Motor neuron (in vitro differentiated cells): Measurements from ENCODE around the gene SPECC1. TPM values are rescaled to one million over a fixed set of nuclear protein-coding genes. Genes with fewer than 3 reads are reported as not detected.

Source experiments
- ATAC-seq, 8 experiments: fragments of 200-7000 bp; cut with Tn5 transposase; replicated peaks in 6 of 8; 2 replicates each; pipeline ENCODE4 v1.8.0; 2021; ENCODE audit warnings: mild to moderate bottlenecking in 8 of 8, moderate library complexity in 8 of 8
- H3K27ac ChIP-seq, 2 donors: fragments of 250-450 bp; sonication (Bioruptor Pico); 2 replicates each; pipeline ENCODE4 v1.9.0; 2021; ENCODE audit warnings: antibody characterized with exemption in 2 of 2, mild to moderate bottlenecking in 2 of 2, moderate library complexity in 1 of 2
- H3K4me1 ChIP-seq, 2 donors: fragments of 250-450 bp; sonication (Bioruptor Pico); replicated peaks in 1 of 2; 2 replicates each; pipeline ENCODE4 v1.6.1; 2021; ENCODE audit warnings: antibody characterized with exemption in 2 of 2, mild to moderate bottlenecking in 2 of 2, moderate library complexity in 1 of 2
- H3K4me3 ChIP-seq, 5 donors: fragments of 250-450 bp; sonication (Bioruptor Pico); 2 replicates each; pipeline ENCODE4 v1.9.0; 2021; ENCODE audit warnings: antibody characterized with exemption in 5 of 5, mild to moderate bottlenecking in 5 of 5, moderate library complexity in 4 of 5
- WGBS, 10 experiments: fragments of 450-650 bp; shearing (Covaris generic); methylation state at CpG; one replicate each; pipeline ENCODE4 v1.0.0; 2022; 5-methylcytosine and 5-hydroxymethylcytosine counted together
- in situ Hi-C, 9 experiments: fragments of 400-800 bp; cut with MboI; loops; one replicate each; pipeline ENCODE4 v1.15.0; 2021; ENCODE audit warnings: low sequenced_read_pairs in 9 of 9, low pct_unique_long_range_greater_than_20kb in 2 of 9; ENCODE audit not compliant: unreplicated experiment in 9 of 9
- total RNA-seq, 8 experiments: library from RNA; unstranded; fragments of 300-600 nt; gene quantifications; 2 replicates each; pipeline versions ENCODE4 v1.2.3 to v1.2.4, GENCODE V29; 2022

Gene SPECC1
- total RNA-seq, 8 experiments from 2014 or later, result 25.8 to 269 (median 79.5) TPM

- ATAC-seq, result peak; percentile 54 to 83 (median 68)
- in situ Hi-C loops, result loop anchor here in 5 of 9 experiments (10.0 to 25.0 kb wide), 3 partner anchors 96 to 129 kb away; partner anchors contain the start of gene AKAP10 (in 3 of the 5)
- WGBS, 10 experiments, result 0 to 49% (median 22%) methylated on average over 2 to 8 of the region's 8 CpGs
- Histone ChIP-seq H3K4me3 (no peak overlapping the region), H3K4me1 (no peaks in the 10 kb centered on the region), H3K27ac (no peak overlapping the region)
These were observed 107.6 kb downstream of the SPECC1 start for GRCh38 chr17:20116683-20117309.

GRCh38 chr17:20118280-20118679, 109.1 kb downstream of the SPECC1 start:
- in situ Hi-C loops, result loop anchor here in 5 of 9 experiments (10.0 to 25.0 kb wide), 3 partner anchors 94 to 131 kb away; partner anchors contain the start of gene AKAP10 (in 3 of the 5)
- 89 to 100% (median 100%) methylated on average over 1 of the region's 1 CpG; no CpG with 5 or more reads in 4 of the 10 experiments for WGBS, 10 experiments
- Histone ChIP-seq H3K4me1 (no peaks in the 10 kb centered on the region), H3K4me3 (no peak overlapping the region), H3K27ac (no peak overlapping the region)
- ATAC-seq, result no peak

GRCh38 chr17:20120836-20121235, 111.7 kb downstream of the SPECC1 start:
- no peak overlapping the region for H3K27ac ChIP-seq

GRCh38 chr17:20121359-20122253, 112.4 kb downstream of the SPECC1 start:
- Histone ChIP-seq H3K27ac (no peak overlapping the region), H3K4me3 (no peak overlapping the region), H3K4me1 (no peaks in the 10 kb centered on the region)
- in situ Hi-C loops, result loop anchor here in 4 of 9 experiments (25.0 kb wide), 2 partner anchors 91 to 134 kb away; partner anchors contain the start of gene AKAP10 (in 3 of the 4)
- peak; percentile 55 to 84 (median 66) for ATAC-seq
- 23 to 100% (median 55%) methylated on average over 1 to 11 of the region's 11 CpGs; no CpG with 5 or more reads in 2 of the 10 experiments for WGBS, 10 experiments

More at GRCh38 chr17:20120836-20121235, 111.7 kb downstream of the SPECC1 start:
- Histone ChIP-seq H3K4me1 (no peaks in the 10 kb centered on the region), H3K4me3 (no peak overlapping the region)
- in situ Hi-C loops, result loop anchor here in 4 of 9 experiments (25.0 kb wide), 2 partner anchors 91 to 134 kb away; partner anchors contain the start of gene AKAP10 (in 3 of the 4)
- peak in 1 of 8 experiments; percentile 55 for ATAC-seq
- 14 to 100% (median 54%) methylated on average over 1 to 3 of the region's 3 CpGs; no CpG with 5 or more reads in 2 of the 10 experiments for WGBS, 10 experiments

DNA sequence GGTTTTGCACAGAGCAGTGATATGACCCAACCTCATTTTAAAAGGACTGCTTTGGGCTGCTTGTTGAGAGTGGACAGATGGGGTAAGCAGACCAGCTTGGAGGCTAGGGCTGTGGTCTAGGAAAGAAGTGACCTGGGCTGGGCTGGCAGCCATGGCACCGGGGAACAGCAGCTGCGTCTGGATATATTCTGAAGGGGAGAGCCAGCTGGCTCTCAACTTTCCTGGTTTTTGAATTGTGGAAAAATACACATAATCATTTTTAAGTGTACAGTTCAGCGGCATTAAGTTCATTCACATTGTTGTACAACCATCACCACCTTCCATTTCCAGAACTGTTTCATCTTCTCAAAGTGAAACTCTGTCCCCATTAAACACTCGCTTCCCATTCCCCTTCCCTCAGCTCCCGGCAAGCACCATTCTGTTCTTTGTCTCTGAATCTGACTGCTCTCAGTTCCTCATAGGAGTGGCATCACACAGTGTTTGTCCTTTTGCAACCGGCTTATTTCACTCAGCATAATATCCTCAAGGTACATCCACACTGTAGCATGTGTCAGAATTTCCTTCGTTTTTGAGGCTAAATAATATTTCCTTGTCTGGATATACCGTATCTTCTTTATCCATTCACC, 113.2 kb downstream of the SPECC1 start:
- WGBS, 10 experiments, result 61 to 91% (median 85%) methylated on average over 2 to 8 of the region's 8 CpGs; no CpG with 5 or more reads in 2 of the 10 experiments
- peak in 1 of 8 experiments; percentile 7 for ATAC-seq
- in situ Hi-C loops, result loop anchor here in 4 of 9 experiments (25.0 kb wide), 2 partner anchors 90 to 135 kb away; partner anchors contain the start of gene AKAP10 (in 3 of the 4)
- Histone ChIP-seq H3K27ac (no peak overlapping the region), H3K4me1 (peaks cover 0 to 4% of the 10 kb centered on the region in 2 donors), H3K4me3 (no peak overlapping the region)

GRCh38 chr17:20123209-20123608, 114.0 kb downstream of the SPECC1 start:
- Histone ChIP-seq H3K4me1 (peaks cover 0 to 11% of the 10 kb centered on the region in 2 donors), H3K4me3 (no peak overlapping the region), H3K27ac (no peak overlapping the region)
- 22 to 81% (median 70%) methylated on average over 1 to 3 of the region's 4 CpGs; no CpG with 5 or more reads in 1 of the 10 experiments for WGBS, 10 experiments
- in situ Hi-C loops, result loop anchor here in 4 of 9 experiments (25.0 kb wide), 2 partner anchors 89 to 136 kb away; partner anchors contain the start of gene AKAP10 (in 3 of the 4)
- no peak for ATAC-seq

- WGBS, 10 experiments, result 52 to 100% (median 88%) methylated on average over 1 to 4 of the region's 6 CpGs; no CpG with 5 or more reads in 3 of the 10 experiments
- Histone ChIP-seq H3K27ac (no peak overlapping the region), H3K4me1 (peaks cover 0 to 11% of the 10 kb centered on the region in 2 donors), H3K4me3 (no peak overlapping the region)
- in situ Hi-C loops, result loop anchor here in 1 of 9 experiments (25.0 kb wide), 1 partner anchor 112 kb away; no protein-coding TSS in a partner anchor
- ATAC-seq, result no peak
These were observed 116.6 kb downstream of the SPECC1 start for GRCh38 chr17:20125724-20126123.

- peak in 6 of 8 experiments; percentile 13 to 68 (median 44) for ATAC-seq
- in situ Hi-C loops, result loop anchor here in 1 of 9 experiments (25.0 kb wide), 1 partner anchor 110 kb away; no protein-coding TSS in a partner anchor
- WGBS, 10 experiments, result 43 to 100% (median 77%) methylated on average over 1 to 6 of the region's 6 CpGs; no CpG with 5 or more reads in 2 of the 10 experiments
- Histone ChIP-seq H3K27ac (no peak overlapping the region), H3K4me3 (no peak overlapping the region), H3K4me1 (peaks cover 0 to 11% of the 10 kb centered on the region in 2 donors)
These were observed 118.3 kb downstream of the SPECC1 start for GRCh38 chr17:20127360-20128035.

DNA sequence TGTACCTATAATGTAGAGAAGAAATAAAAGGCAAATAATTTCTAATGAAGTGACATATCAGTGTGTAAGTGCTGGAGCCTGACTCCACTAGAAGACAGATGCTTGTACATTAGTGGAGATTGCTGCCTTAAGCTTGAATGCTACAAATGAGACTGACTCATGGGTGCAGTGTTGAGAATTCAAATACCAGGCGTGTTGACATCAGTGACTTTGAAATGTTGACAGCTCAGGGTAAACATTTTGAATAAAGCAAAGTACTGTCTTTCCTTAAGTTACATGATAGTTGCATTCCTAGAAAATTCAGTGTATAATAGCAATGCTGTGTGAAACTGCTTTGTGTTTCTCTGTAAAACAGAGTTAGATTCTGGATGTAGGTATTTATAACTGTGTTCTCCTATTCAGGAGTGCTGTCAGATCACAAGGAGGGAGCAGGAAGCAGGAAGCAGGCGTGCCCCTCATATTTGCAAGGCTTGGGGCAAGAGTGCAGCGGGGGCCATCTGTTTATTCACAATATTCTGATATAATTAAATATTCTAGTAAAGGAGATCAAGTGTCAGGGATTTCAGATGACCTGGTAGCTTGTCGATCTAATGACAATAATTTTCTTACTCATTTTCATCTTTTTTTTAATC, 119.0 kb downstream of the SPECC1 start:
- H3K4me1 ChIP-seq, result peaks cover 0 to 11% of the 10 kb centered on the region in 2 donors
- no peak overlapping the region for H3K4me3 ChIP-seq
- H3K27ac ChIP-seq, result no peak overlapping the region
- in situ Hi-C loops, result loop anchor here in 1 of 9 experiments (25.0 kb wide), 1 partner anchor 109 kb away; no protein-coding TSS in a partner anchor
- WGBS, 10 experiments, result 0 to 100% (median 80%) methylated on average over 1 to 4 of the region's 4 CpGs; no CpG with 5 or more reads in 1 of the 10 experiments
- ATAC-seq, result peak; percentile 64 to 98 (median 91)

DNA sequence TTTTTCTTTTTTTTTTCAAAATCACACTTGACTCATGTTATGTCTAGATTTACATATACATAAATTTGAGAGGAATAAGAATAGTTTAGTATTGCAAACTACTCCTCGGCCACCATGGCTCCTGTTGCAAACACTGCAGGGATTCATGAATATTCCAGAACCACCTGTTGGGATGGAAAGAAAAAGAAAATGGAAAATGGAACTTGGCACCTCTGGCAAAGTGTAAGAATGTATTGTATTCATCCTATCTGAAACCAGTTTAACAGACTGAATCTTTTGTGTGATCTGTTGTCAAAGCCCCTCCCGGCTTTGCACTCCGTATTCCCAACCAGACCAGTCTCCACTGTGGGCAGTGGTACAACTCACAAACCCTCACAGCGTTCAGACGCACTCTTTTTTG, 124.4 kb downstream of the SPECC1 start:
- no peak overlapping the region for H3K27ac ChIP-seq
- no peak overlapping the region for H3K4me3 ChIP-seq
- 0 to 100% (median 40%) methylated on average over 1 to 5 of the region's 5 CpGs; no CpG with 5 or more reads in 1 of the 10 experiments for WGBS, 10 experiments
- ATAC-seq, result peak in 3 of 8 experiments; percentile 75 to 86 (median 80)
- H3K4me1 ChIP-seq, result no peaks in the 10 kb centered on the region
- in situ Hi-C loops, result loop anchor here in 1 of 9 experiments (25.0 kb wide), 1 partner anchor 104 kb away; no protein-coding TSS in a partner anchor
